ENCODE measurements around the gene FAM3A. TPM values are rescaled to one million over a fixed set of nuclear protein-coding genes. Genes with fewer than 3 reads are reported as not detected.
"Not testable (repeated sequence)": the region's sequence is repeated elsewhere in the genome, so short reads cannot be mapped to it uniquely, and the experiment has no call there.

FAM3A gene
- total and polyA plus RNA-seq, 5 donors = 55.4 to 68.6 (median 60.4) TPM

DNA sequence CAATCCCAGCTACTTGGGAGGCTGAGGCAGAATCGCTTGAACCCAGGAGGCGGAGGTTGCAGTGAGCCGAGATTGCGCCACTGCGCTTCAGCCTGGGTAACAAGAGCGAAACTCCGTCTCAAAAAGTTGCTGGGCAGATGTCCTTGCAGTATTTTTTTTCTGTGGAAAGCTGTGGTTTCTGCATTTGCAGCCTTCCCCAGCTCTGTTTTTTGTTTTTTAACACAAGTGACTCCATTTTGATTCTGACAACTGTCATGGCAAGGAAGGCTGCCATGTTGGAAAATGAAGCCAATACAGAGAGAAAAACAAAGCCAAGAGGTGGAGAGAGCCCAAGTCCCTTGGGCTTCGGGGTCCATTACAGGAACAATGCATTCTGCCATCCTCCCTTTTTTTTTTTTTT, 13.9 kb downstream of the FAM3A start:
- H3K27me3 ChIP-seq (ENCODE audit: control insufficient read depth, insufficient read depth) = no peaks in the 10 kb centered on the region
- no peaks in the 10 kb centered on the region for H3K9me3 ChIP-seq (ENCODE audit: control insufficient read depth, low read length)
- intact Hi-C loops (cut with DNase I) = no loop called here
- H3K27ac ChIP-seq (ENCODE audit: low read length) = no peak overlapping the region
- WGBS = 84% methylated on average over 8 of the region's 8 CpGs
- no peak overlapping the region for H3K4me3 ChIP-seq (ENCODE audit: low read length)
- no peaks in the 10 kb centered on the region for H3K4me1 ChIP-seq (ENCODE audit: control insufficient read depth, insufficient read depth, low read length)
- ATAC-seq (no peak), DNase-seq (no peak)

DNA sequence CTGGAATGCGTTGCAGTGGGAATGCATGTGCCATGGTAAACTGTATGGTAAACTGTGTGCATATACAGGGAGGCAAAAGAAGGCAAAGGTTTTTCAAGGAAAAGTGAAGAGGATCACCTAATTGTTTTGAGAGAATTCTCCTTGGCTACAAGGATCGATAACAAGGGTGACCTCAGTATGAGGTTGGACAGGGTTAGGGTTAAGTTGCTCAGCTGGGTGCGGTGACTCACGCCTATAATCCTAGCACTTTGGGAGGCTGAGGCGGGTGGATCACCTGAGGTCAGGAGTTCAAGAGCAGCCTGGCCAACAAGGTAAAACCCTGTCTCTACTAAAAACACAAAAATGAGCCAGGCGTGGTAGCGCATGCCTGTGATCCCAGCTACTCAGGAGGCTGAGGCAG, 14.6 kb downstream of the FAM3A start:
- H3K4me3 ChIP-seq (ENCODE audit: low read length); H3K9me3 ChIP-seq (ENCODE audit: control insufficient read depth, low read length); intact Hi-C loops (cut with DNase I); H3K27me3 ChIP-seq (ENCODE audit: control insufficient read depth, insufficient read depth); ATAC-seq; DNase-seq; H3K4me1 ChIP-seq (ENCODE audit: control insufficient read depth, insufficient read depth, low read length); H3K27ac ChIP-seq (ENCODE audit: low read length): not testable (repeated sequence)
- 91% methylated on average over 7 of the region's 7 CpGs for WGBS

DNA sequence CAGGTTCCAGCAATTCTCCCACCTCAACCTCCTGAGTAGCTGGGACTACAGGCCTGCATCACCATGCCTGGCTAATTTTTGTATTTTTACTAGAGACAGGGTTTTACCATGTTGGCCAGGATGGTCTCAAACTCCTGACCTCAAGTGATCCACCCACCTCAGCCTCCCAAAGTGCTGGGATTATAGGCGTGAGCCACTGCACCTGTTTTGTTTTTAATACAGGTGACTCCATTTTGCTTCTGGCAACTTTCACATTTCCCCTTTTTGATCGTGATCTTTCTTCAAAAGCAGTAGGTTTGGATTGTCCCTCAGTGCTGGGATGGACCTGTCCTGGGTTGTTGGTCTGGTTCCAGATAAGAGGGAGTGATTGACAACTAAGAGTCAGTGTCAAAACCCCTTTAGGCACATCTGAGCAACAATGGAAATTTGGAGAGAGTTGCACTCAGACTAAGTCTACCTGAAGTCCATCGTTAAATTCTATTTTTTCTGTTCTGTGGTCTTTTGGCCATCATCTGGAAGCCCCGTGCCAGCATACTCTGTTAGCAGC, 19.4 kb downstream of the FAM3A start:
- H3K4me1 ChIP-seq (ENCODE audit: control insufficient read depth, insufficient read depth, low read length); H3K27ac ChIP-seq (ENCODE audit: low read length); ATAC-seq; DNase-seq; H3K27me3 ChIP-seq (ENCODE audit: control insufficient read depth, insufficient read depth); H3K4me3 ChIP-seq (ENCODE audit: low read length); H3K9me3 ChIP-seq (ENCODE audit: control insufficient read depth, low read length); intact Hi-C loops (cut with DNase I): not testable (repeated sequence)
- WGBS = 82% methylated on average over 4 of the region's 4 CpGs

DNA sequence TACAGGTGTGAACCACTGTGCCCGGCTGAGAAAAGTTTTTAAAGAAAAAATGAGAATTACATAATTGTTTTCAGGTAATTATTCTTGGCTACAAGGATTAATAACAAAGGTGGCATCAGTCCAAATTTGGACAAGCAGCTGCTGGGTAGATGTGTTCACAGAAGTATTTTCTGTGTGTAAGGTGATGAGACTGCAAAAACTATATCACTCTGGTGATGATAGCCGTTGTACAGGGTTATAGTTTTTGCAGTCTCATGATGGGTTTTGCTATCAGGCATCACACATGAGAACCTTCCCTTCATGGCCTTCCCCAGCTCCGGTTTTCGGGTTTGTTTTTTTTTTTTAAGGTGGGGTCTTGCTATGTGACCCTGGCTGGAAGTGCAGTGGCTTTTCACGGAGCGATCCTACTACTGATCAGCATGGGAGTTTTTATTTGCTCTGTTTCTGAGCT, 20.5 kb downstream of the FAM3A start:
- Histone ChIP-seq H3K4me1 (ENCODE audit: control insufficient read depth, insufficient read depth, low read length) (no peaks in the 10 kb centered on the region), H3K4me3 (ENCODE audit: low read length) (no peak overlapping the region), H3K27me3 (ENCODE audit: control insufficient read depth, insufficient read depth) (no peaks in the 10 kb centered on the region), H3K9me3 (ENCODE audit: control insufficient read depth, low read length) (no peaks in the 10 kb centered on the region), H3K27ac (ENCODE audit: low read length) (no peak overlapping the region)
- DNase-seq = no peak
- no peak for ATAC-seq
- WGBS = 68% methylated on average over 6 of the region's 6 CpGs
- intact Hi-C loops (cut with DNase I) = no loop called here

DNA sequence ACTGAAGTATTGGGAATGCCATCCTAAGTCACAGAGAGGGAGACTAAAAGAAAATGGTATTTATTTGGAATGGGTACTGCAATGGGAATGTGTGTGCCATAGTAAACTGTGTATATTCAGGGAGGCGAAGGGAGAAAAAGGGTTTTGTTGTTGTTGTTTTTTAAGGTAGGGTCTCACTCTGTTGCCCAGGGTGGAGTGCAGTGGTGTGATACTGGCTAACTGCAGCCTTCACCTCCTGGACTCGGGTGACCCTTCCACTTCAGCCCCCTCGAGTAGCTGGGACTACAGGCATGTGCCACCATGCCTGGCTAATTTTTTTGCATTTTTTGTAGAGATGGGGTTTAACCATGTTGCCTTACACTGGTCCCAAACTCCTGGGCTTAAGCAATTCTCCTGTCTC, 21.3 kb downstream of the FAM3A start:
- H3K27me3 ChIP-seq (ENCODE audit: control insufficient read depth, insufficient read depth) = no peaks in the 10 kb centered on the region
- H3K4me1 ChIP-seq (ENCODE audit: control insufficient read depth, insufficient read depth, low read length) = peaks cover 2% of the 10 kb centered on the region
- DNase-seq = no peak
- no peaks in the 10 kb centered on the region for H3K9me3 ChIP-seq (ENCODE audit: control insufficient read depth, low read length)
- intact Hi-C loops (cut with DNase I) = no loop called here
- WGBS = 88% methylated on average over 3 of the region's 3 CpGs
- H3K27ac ChIP-seq (ENCODE audit: low read length) = no peak overlapping the region
- H3K4me3 ChIP-seq (ENCODE audit: low read length) = no peak overlapping the region
- ATAC-seq = no peak

DNA sequence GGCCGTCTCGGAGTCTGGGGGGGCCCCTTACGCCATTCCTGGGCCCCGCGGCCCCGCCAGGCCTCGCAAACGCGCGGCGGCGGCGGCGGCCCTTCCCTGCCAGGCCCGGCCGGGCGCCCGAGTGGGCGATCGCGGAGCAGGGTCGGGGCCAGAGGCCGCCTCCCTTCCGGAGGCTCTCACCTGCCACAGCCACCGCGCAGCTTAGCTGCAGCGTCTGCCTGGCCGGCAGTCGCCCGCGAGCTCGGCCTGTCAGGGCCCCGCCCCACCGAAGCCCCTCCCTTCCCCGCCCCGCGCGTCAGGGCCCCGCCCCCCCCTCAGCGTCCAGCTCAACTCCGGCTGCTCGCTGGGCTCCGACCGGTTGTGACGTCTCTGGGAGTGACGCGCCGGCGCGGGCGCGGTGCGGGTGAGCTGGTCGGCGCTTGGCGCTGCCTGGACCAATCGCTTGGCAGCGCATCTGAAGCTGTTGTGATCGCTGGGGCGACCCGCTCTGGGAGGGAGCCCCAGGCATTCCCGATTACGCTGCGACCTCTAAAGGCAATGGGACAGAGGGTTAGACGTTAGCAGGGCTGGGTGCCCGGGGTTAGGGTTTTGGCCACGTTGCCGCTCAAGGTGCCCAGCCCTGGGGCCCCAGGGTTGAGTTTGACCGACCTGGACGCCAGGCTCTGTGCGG, 25.5 kb downstream of the FAM3A start, which contains the start of gene SLC10A3:
TSS of gene SLC10A3 (minus strand) at position 216 of the 670 bp plus-strand sequence. CDS start 1,689 bp downstream, outside the sequence.
- intact Hi-C loops (cut with DNase I) = no loop called here
- peak; percentile 91 to 95 for ATAC-seq

DNA sequence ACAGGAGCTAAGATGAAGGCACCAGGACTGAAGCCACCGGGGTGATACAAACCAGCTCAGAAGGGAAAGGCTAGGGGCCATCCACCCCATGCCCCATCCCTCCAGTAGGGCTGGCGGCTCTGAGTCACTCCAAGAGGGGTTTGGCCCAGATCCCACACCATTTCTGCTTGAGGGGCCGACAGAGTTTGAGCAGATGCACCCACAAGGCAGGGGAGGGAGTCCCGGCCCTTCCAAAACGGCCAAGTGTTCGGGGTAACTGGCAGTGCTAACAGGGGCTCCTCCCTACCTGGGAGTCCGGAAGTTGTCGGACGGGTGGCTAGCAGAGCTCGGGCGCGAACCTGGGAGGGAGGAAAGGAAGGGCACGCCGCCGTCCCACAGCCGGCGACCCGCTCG, 26.0 kb downstream of the FAM3A start:
- peaks cover 6% of the 10 kb centered on the region for H3K4me1 ChIP-seq (ENCODE audit: control insufficient read depth, insufficient read depth, low read length)
- DNase-seq (peak in 2 of 3 donors; percentile 33 to 69), ATAC-seq (peak; percentile 2 to 7)
- no peaks in the 10 kb centered on the region for H3K27me3 ChIP-seq (ENCODE audit: control insufficient read depth, insufficient read depth)
- peak overlapping the region; percentile 66 for H3K27ac ChIP-seq (ENCODE audit: low read length)
- no peaks in the 10 kb centered on the region for H3K9me3 ChIP-seq (ENCODE audit: control insufficient read depth, low read length)
- intact Hi-C loops (cut with DNase I) = no loop called here
- H3K4me3 ChIP-seq (ENCODE audit: low read length) = peak overlapping the region; percentile 81
- WGBS = 0% methylated on average over 19 of the region's 19 CpGs

More for the DNA sequence above, 25.5 kb downstream of the FAM3A start, which contains the start of gene SLC10A3:
- Histone ChIP-seq H3K9me3 (ENCODE audit: control insufficient read depth, low read length) (no peaks in the 10 kb centered on the region), H3K27me3 (ENCODE audit: control insufficient read depth, insufficient read depth) (no peaks in the 10 kb centered on the region), H3K27ac (ENCODE audit: low read length) (peak within 1 kb of the TSS; percentile 83), H3K4me1 (ENCODE audit: control insufficient read depth, insufficient read depth, low read length) (peaks cover 6% of the 10 kb centered on the region), H3K4me3 (ENCODE audit: low read length) (peak within 1 kb of the TSS; percentile 81)
- WGBS = 1% methylated on average over 65 of the region's 71 CpGs
- peak; percentile 94 to 97 (median 96) for DNase-seq

DNA sequence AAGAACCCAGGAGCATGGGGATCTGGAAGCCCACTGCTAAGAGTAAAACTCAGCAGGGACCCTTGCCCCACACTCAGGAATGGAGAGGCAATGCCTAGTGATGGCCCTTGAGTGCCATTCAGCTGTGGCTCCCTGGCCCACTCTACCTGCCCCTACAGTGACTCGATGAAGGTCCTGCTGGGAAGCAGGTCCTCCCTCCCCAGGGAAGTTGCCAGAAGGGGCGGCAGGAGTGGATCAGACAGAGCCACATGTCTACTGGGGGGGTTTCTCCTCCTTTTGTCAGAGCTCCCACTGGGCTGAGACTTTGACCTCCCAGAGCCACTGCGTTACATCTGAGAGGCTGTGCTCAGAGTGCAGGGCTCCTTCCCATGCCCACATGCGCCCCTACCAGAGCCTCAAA, 26.9 kb downstream of the FAM3A start:
- H3K9me3 ChIP-seq (ENCODE audit: control insufficient read depth, low read length) = no peaks in the 10 kb centered on the region
- peaks cover 6% of the 10 kb centered on the region for H3K4me1 ChIP-seq (ENCODE audit: control insufficient read depth, insufficient read depth, low read length)
- 79% methylated on average over 4 of the region's 4 CpGs for WGBS
- ATAC-seq (no peak), DNase-seq (peak in 1 of 3 donors; percentile 39)
- H3K4me3 ChIP-seq (ENCODE audit: low read length) = no peak overlapping the region
- H3K27ac ChIP-seq (ENCODE audit: low read length) = no peak overlapping the region
- H3K27me3 ChIP-seq (ENCODE audit: control insufficient read depth, insufficient read depth) = no peaks in the 10 kb centered on the region
- intact Hi-C loops (cut with DNase I) = no loop called here

DNA sequence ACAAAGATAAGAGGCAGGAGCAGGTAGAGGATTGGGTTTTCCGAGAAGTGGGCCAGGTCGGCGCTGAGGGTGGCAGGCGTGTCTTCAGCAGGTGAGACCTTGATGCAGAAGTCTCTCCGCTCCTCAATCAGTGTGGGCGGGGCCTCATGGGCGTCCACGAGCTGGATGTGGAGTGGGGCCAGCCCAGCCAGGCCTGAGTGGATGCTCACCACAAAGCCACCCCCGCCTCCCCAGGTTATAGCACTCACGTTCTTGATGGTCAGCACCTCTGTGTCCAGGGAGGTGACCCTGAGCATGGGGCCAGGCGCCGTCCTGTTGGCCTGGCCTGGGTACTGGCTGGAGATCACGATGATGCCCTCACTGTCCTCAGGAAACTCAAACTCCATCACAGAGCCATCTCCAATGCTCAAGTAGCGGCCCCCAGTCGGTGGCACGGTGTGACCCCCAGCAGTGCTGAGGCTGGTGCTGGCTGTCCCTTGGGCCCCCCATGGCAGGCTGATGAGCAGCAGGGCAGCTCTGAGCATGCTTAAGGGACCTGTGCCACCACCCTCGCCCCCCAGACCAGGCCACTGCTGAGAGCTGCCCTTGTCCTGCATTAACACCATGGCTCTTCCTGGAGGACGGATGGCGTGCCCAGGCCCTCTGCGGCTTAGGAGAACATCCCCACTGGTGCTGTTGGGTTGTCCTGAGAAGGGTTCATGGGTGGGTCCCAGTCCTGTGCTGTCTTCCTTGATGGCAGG, 27.5 kb downstream of the FAM3A start:
- intact Hi-C loops (cut with DNase I) = no loop called here

DNA sequence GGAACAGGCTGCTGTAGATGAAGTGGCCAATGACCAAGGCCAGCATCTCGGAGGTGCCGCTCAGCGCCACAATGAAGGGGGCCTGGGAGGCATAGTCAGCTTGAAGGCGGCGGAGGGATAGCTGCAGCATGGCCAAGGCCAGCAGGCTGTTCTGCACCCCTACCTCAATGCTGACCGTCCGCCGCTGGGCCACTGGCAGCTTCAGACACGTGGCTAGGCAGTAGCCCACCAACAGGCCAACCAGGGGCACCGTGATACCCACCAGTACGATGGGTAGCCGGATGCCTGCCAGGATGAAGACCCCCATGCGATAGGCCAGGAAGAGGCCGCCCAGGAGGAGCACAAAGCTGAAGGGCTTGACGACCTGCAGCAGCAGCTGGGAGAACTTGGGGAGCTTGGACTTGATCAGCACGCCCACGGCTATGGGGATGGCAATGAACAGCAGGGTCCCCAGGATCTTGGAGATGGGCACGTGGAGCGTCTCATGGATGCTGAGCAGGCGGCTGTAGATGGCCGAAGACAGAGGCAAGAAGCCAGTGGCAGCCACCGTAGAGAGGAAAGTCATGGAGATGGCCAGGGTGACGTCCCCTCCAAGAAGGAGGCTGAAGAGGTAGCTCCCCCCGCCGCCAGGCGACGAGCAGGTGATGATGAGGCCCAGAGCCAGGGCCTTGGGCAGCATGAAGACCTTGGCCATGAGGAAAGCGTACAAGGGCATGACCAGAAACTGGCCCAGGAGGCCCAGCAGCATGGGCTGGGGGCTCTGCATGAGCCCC, 28.3 kb downstream of the FAM3A start:
- Histone ChIP-seq H3K9me3 (ENCODE audit: control insufficient read depth, low read length) (no peaks in the 10 kb centered on the region), H3K4me1 (ENCODE audit: control insufficient read depth, insufficient read depth, low read length) (peaks cover 6% of the 10 kb centered on the region), H3K27ac (ENCODE audit: low read length) (no peak overlapping the region), H3K27me3 (ENCODE audit: control insufficient read depth, insufficient read depth) (no peaks in the 10 kb centered on the region), H3K4me3 (ENCODE audit: low read length) (no peak overlapping the region)
- WGBS = 92% methylated on average over 28 of the region's 28 CpGs
- ATAC-seq (no peak), DNase-seq (peak in 1 of 3 donors; percentile 56)
- intact Hi-C loops (cut with DNase I) = no loop called here

More for the DNA sequence above, 27.5 kb downstream of the FAM3A start:
- Histone ChIP-seq H3K9me3 (ENCODE audit: control insufficient read depth, low read length) (no peaks in the 10 kb centered on the region), H3K4me1 (ENCODE audit: control insufficient read depth, insufficient read depth, low read length) (peaks cover 6% of the 10 kb centered on the region), H3K4me3 (ENCODE audit: low read length) (no peak overlapping the region), H3K27ac (ENCODE audit: low read length) (no peak overlapping the region), H3K27me3 (ENCODE audit: control insufficient read depth, insufficient read depth) (no peaks in the 10 kb centered on the region)
- no peak for ATAC-seq
- DNase-seq = peak in 1 of 3 donors; percentile 60
- 89% methylated on average over 20 of the region's 20 CpGs for WGBS

All from right cardiac atrium (tissue), 5 donors.